HG02870 (cell line): ENCODE results near the gene FAM193B.
A peak's percentile ranks its signal among the peaks of the same experiment; 100 is the strongest.
"Not testable (repeated sequence)": the region's sequence is repeated elsewhere in the genome, so short reads cannot be mapped to it uniquely, and the experiment has no call there.

Source experiments
- ATAC-seq: cut with Tn5 transposase; IDR thresholded peaks from one replicate; pipeline ENCODE4 v1.9.1; 2021; ENCODE audit warnings: mild to moderate bottlenecking, moderate library complexity; ENCODE audit not compliant: unreplicated experiment

Gene FAM193B

GRCh38 chr5:177578316-177578715 is 24.0 kb upstream of the FAM193B start:
- ATAC-seq = no peak

GRCh38 chr5:177576169-177576568 is 21.8 kb upstream of the FAM193B start:
- ATAC-seq = no peak

DNA sequence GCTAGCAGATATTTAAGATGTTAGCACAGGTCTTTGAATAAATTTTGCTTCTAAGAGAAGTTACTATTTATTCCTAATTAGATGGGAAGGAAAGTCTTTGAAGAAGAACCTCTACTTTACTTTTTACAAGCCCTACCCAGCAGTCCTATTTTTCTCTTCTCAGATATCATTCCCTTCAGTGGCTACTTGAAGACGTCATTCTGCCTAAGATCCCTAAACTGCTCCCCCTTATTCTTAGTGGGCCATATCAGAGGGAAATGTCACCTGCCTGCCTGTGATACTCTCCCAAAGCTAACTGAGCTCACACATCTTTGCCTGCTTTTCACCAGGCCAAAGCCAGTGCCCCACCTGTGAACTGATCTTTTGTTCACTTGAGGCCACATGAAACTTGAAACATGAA is 21.1 kb upstream of the FAM193B start:
- ATAC-seq = no peak

DNA sequence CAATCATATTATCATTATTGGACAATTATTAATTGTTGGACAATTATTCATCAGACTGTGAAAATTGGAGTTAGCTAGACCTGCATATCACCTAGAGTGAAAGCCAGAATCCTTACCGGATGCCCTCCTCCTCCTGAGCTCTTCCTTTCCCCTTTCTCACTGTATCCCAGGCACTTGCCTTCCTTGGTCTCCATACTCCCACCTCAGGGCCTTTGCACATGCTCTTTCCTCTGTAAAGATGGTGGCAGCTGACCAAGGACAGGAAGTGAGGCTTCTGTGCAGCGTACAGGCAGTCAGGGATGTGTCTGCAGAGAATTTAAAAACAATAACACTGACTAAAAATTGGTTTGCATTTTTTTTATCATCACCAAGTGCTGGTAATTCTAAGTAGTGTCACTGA is 15.5 kb upstream of the FAM193B start:
- no peak for ATAC-seq

DNA sequence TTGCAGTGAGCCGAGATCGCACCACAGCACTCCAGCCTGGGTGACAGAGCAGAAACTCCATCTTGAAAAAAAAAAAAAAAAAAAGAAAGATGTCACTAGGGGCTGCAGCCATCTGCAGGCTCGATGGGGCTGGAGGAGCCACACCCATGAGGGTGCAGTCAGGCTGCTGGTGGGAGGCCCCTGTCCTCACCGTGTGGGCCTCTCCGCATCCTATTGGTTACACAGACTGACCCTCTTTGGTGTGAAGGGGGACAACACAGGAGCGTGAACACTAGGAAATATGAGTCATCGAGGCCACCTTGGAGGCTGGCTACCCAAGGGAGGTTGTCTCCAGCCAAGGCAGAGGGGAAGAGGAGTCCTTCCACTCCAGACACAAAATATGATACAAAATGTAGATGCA is 14.0 kb upstream of the FAM193B start:
- ATAC-seq = no peak

DNA sequence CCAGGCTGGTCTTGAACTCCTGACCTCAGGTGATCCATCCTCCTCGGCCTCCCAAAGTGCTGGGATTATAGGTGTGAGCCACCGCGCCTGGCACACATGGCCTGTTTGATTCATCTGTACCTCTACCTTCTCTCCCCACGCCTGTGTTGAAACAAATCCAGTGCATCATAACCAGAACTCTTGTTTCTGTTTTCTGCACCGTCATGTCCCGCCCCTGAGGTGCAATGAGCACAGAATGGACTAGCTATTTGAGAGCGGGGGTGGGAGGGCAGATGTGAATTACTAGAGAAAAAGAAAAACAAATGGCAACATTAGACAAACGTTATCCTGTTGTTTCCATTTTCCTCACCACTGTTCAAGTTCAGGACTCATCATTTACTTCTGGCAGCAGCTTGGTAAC is 10.7 kb upstream of the FAM193B start:
- ATAC-seq = no peak

DNA sequence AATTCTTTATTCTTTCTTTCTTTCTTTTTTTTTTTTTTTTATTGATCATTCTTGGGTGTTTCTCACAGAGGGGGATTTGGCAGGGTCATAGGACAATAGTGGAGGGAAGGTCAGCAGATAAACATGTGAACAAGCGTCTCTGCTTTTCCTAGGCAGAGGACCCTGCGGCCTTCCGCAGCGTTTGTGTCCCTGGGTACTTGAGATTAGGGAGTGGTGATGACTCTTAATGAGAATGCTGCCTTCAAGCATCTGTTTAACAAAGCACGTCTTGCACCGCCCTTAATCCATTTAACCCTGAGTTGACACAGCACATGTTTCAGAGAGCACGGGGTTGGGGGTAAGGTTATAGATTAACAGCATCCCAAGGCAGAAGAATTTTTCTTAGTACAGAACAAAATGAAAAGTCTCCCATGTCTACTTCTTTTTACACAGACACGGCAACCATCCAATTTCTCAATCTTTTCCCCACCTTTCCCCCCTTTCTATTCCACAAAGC is 5.1 kb upstream of the FAM193B start:
- ATAC-seq = not testable (repeated sequence)

GRCh38 chr5:177557796-177558195 is 3.4 kb upstream of the FAM193B start:
- no peak for ATAC-seq

DNA sequence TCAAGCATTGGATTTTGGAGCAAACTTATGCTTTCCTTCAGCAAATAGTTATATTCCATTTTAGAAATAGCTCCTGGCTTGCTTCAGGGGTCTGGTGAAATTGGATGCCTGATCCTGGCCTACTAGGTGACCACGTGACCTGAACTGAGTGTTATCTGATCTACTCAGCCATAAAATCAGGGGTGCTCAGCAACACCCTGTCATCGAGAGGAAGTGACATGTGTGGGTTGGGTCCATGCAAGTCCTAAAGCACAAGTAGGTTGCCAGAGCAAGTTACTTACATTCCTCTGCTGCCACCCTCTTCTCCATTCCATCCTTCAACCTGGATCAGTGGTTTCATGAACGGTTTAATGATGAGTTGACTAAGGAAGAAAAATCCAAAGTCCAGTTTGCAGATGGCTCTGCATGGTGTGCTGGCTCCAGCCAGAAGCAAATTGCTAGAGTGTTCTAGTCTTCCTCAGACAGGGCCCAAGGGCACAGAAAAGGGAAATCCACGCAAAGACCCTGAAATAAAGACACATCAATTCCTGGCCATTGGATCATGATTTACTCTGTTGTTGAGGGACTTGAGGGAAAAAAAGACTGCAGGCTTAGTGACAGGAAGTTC is 2.8 kb upstream of the FAM193B start:
- no peak for ATAC-seq

GRCh38 chr5:177555665-177556064 is 1.3 kb upstream of the FAM193B start:
- no peak for ATAC-seq

DNA sequence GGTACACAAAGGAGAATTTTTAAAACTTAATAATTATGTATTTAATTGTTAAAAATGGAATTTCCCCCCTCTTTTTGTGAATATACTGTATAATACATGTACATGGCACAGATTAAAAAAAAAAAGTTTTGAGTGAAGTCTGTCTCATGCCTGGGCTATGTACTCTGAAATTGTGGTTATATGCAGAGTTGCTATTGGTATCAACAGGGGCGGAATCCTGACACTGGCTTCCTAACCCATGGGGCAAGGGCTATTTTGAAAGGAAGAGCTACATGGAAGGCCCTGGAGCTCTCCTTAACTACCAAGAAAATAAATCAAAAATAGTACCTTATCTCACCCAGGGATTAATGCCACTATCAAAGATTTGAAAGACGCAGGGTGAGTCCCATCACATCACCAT is 865 bp upstream of the FAM193B start:
- no peak for ATAC-seq

- peak; percentile 37 for ATAC-seq
Observed at GRCh38 chr5:177553671-177554429, 513 bp downstream of the FAM193B start.

DNA sequence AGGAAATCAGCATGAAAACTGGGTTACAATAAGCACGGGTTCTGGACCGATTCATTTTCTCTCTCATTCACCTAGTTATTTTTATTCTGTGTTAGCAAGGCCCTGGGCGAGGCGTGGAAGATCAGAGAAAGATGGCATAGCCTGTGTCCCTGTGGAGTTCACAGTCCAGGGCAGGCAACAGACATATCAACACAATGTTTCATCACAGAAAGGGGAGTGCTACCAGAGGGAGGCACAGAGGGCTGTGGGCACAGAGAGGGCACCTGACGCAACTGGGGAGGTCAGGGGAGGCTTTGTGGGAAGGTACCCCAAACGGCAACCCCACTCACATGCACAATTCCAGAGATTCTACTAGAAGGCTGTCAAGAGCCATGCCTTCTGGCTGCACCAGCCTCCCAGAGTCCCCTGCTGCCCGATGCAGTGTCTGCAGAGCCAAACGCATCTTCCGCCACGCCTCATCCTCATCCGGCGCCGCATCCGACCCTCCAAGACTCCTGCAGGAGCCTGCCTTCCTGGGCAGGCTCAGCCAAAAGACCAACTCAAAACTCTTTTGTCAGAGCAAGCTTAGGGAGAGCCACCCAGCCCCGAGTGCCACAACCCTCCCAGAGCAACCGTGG is 1.4 kb downstream of the FAM193B start:
- ATAC-seq = no peak

- ATAC-seq = no peak
Observed at GRCh38 chr5:177550122-177550521, 4.2 kb downstream of the FAM193B start.

GRCh38 chr5:177548495-177548894 is 5.9 kb downstream of the FAM193B start:
- ATAC-seq = no peak

DNA sequence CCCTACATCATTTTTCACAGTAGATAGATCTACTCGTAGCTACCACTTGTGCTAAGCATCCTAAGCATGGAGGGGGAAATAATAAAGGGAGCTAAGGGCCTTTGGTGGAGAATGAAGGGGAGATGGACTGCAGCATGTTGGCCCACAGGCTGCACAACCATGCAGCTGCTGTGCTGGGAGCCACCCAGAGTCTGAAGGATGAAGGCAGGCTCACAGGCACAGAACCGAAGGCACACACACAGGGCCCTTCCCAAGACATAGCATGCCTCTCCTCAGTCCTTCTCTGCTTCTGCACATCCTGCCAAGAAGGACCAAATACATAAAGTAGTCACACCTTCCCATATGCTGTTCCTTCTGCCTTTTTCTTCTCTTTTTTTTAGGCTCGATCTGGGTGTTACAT is 6.6 kb downstream of the FAM193B start:
- no peak for ATAC-seq

- ATAC-seq = no peak
Observed at GRCh38 chr5:177546258-177546741, 8.1 kb downstream of the FAM193B start.

DNA sequence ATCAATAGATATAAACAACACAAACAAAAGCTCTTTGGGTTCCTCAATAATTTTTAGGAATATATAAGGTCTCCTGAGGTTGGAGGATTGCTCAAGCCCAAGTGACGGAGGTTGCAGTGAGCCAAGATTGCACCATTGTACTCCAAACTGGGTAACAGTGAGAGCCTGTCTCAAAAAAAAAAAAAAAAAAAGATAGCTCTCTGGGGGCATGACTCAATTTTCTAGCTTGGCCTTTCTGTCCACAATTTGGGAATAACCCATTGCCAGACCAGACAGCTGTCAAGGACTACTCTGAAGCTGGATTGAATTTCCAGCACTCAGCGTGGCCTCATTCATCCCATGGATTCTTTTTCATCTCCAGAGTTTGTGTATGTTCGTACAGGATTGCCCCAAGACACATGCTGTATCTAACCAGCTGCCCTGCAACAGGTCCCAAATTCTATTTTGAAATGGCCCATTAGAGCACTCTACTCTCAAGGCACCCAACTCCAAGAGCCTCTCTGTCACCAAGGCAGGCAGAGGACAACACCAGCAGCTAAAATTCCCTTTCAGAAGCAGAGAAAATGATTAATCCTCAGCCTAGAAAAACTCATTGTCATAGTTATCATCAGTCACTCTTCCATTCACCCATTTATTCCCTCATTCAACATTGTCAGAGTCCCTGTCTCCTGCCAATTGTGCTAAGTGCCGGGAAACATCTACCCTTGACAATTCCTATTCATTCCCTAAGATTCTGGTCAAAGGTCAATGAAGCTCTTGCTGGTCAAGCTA is 8.7 kb downstream of the FAM193B start:
- no peak for ATAC-seq

DNA sequence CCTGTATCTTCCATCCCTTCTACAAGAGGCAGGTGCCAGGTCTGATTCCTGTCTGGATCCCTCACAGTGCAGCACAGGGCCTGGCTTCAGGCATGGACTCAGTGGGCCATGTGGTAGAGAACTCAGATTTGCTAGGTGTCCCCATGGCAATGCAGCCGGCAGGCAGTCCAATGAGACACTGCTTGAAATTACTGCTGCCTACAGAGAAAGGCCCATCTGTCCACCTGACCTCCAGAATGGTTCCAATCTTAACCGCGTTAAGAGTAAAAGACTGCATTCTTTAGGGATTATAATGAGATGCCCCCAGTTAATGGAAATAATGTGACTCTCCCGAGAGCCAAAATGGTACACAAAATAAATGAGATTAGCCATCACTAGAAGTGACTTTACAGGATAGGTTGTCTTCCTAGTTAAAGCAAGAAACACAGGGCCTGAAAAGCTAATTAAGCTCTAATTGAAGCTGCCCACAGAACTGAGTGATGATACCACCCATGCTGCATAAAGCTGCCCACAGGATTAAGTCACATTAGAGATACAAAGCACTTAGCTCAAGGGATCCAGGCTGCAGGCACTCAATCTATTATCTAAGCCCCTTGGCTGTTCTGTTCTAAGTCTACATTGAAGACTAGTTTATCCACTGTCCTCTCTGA is 11.4 kb downstream of the FAM193B start:
- no peak for ATAC-seq

GRCh38 chr5:177540438-177540837 is 13.9 kb downstream of the FAM193B start:
- no peak for ATAC-seq

DNA sequence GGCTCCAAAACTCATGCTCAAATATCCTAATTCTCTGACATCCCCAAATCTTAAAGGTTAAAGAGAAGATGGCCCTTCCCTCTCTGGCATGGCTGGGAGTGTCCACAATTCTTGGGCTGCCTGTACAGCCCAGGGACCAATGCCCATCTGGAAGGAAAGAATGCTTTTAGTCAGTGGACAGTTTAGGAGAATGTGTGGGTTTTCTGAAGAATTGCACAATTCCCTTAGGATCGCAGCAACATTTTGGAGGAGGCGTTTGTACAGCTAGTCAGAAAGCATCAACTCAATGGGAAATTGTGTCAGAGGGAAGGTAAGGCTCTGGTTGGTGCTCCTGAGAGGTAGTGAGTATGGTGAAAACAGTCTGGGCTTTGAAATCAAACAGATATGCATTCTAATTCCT is 15.0 kb downstream of the FAM193B start:
- no peak for ATAC-seq
